SK-N-SH (cell line): Measurements from ENCODE around the gene BABAM2. TPM values are rescaled to one million over a fixed set of nuclear protein-coding genes. Genes with fewer than 3 reads are reported as not detected.

Experiments used
- CTCF ChIA-PET: fragments of 300-600, 350-600 bp; formaldehyde crosslinking; extraction: SDS; loops from one replicate; lab custom pipeline; 2021; lab: Yijun Ruan, JAX
- POLR2A ChIA-PET: fragments of 350-600 bp; sonication (Branson Sonifier 250); formaldehyde crosslinking; extraction: SDS; loops from one replicate; lab custom pipeline; 2020; ENCODE audit warnings: antibody characterized with exemption, inconsistent platforms; lab: Yijun Ruan, JAX
- DNase-seq: peaks from one replicate; pipeline ENCODE4 v3.0.0; 2012
- H2AFZ ChIP-seq: fragments of 200-600 bp; sonication (generic); 2 replicates; pipeline ENCODE4 v1.8.1; 2016; ENCODE audit warnings: antibody characterized with exemption, mild to moderate bottlenecking, low read depth
- H3F3A ChIP-seq: fragments of 200-600 bp; sonication (generic); replicated peaks from 2 replicates; pipeline ENCODE3; 2016; ENCODE audit warnings: antibody characterized with exemption, mild to moderate bottlenecking; ENCODE audit not compliant: insufficient read depth
- H3K27ac ChIP-seq, 2 experiments: fragments of 200-500 bp in 1 of 2; fragments of 200-600 bp in 1 of 2; sonication (Bioruptor generic) in 1 of 2; sonication (generic), shearing (Covaris generic) in 1 of 2; 2 replicates each; pipeline versions ENCODE4 v1.5.1 to v1.6.1; 2014 to 2016; ENCODE audit warnings: low read depth in 2 of 2, inconsistent platforms in 1 of 2, low read length in 1 of 2, mild to moderate bottlenecking in 1 of 2, mixed read lengths in 1 of 2
- H3K27me3 ChIP-seq: fragments of 200-600 bp; sonication (generic), shearing (Covaris generic); 2 replicates; pipeline ENCODE4 v1.6.1; 2016; ENCODE audit warnings: mixed run types; ENCODE audit not compliant: insufficient read depth
- H3K36me3 ChIP-seq, 2 experiments: fragments of 200-500 bp in 1 of 2; fragments of 200-600 bp in 1 of 2; sonication (Bioruptor generic) in 1 of 2; sonication (generic) in 1 of 2; replicated peaks in 1 of 2; 2 replicates each; pipeline versions ENCODE3 to v1.5.1; 2014 to 2016; ENCODE audit warnings: low read length in 1 of 2, mild to moderate bottlenecking in 1 of 2; ENCODE audit not compliant: insufficient read depth in 2 of 2, control insufficient read depth in 1 of 2
- H3K4me1 ChIP-seq, 2 experiments: fragments of 200-500 bp in 1 of 2; fragments of 200-600 bp in 1 of 2; sonication (Bioruptor generic) in 1 of 2; sonication (generic), shearing (Covaris generic) in 1 of 2; 2 replicates each; pipeline versions ENCODE4 v1.5.1 to v1.6.1; 2014 to 2016; ENCODE audit warnings: low read depth in 1 of 2, low read length in 1 of 2, mixed run types in 1 of 2; ENCODE audit not compliant: insufficient read depth in 2 of 2, control insufficient read depth in 1 of 2
- H3K4me2 ChIP-seq: fragments of 200-600 bp; sonication (generic), shearing (Covaris generic); 2 replicates; pipeline ENCODE4 v1.6.1; 2017; ENCODE audit warnings: mixed run types
- H3K4me3 ChIP-seq, 2 experiments: fragments of 200-500 bp in 1 of 2; fragments of 200-600 bp in 1 of 2; sonication (Bioruptor generic) in 1 of 2; sonication (generic), shearing (Covaris generic) in 1 of 2; 2 replicates each; pipeline versions ENCODE4 v1.5.1 to v1.8.1; 2014 to 2016; ENCODE audit warnings: low read depth in 2 of 2, inconsistent platforms in 1 of 2, low read length in 1 of 2, mild to moderate bottlenecking in 1 of 2, mixed read lengths in 1 of 2, moderate library complexity in 1 of 2
- H3K79me2 ChIP-seq: fragments of 200-600 bp; sonication (generic); 2 replicates; pipeline ENCODE4 v1.8.1; 2017; ENCODE audit warnings: mild to moderate bottlenecking; ENCODE audit not compliant: insufficient read depth
- H3K9ac ChIP-seq: fragments of 200-600 bp; sonication (generic); 2 replicates; pipeline ENCODE4 v1.6.1; 2017; ENCODE audit warnings: mixed run types
- H3K9me2 ChIP-seq: fragments of 200-600 bp; sonication (generic); 2 replicates; pipeline ENCODE4 v1.6.1; 2017; ENCODE audit warnings: mixed run types
- H3K9me3 ChIP-seq: fragments of 200-600 bp; sonication (generic); 2 replicates; pipeline ENCODE4 v1.6.1; 2017; ENCODE audit warnings: mixed run types, mild to moderate bottlenecking, moderate library complexity
- H4K20me1 ChIP-seq: fragments of 200-600 bp; sonication (generic); 2 replicates; pipeline ENCODE4 v1.6.1; 2017; ENCODE audit warnings: mild to moderate bottlenecking, mixed run types; ENCODE audit not compliant: insufficient read depth
- EP300 ChIP-seq, 2 experiments: IDR thresholded peaks; 2 replicates each; pipeline versions ENCODE4 v1.4.0 to v1.6.1; 2012; ENCODE audit warnings: borderline replicate concordance in 1 of 2, low read depth in 1 of 2, low read length in 1 of 2
- EZH2phosphoT487 ChIP-seq: fragments of 200-600 bp; sonication (generic); IDR thresholded peaks from 2 replicates; pipeline ENCODE4 v1.6.1; 2017; ENCODE audit warnings: low read depth, mixed run types, mild to moderate bottlenecking, antibody characterized with exemption, moderate library complexity, borderline replicate concordance
- FOSL2 ChIP-seq: IDR thresholded peaks from 2 replicates; pipeline ENCODE4 v1.4.0; 2012; ENCODE audit warnings: low read depth, mild to moderate bottlenecking, moderate library complexity, borderline replicate concordance
- FOXM1 ChIP-seq: IDR thresholded peaks from 2 replicates; pipeline ENCODE4 v1.4.0; 2012; ENCODE audit warnings: low read depth, mild to moderate bottlenecking
- GABPA ChIP-seq: IDR thresholded peaks from 2 replicates; pipeline ENCODE4 v1.4.0; 2012; ENCODE audit warnings: low read depth, mild to moderate bottlenecking
- GATA2 ChIP-seq: sonication (generic); formaldehyde crosslinking; IDR thresholded peaks from 2 replicates; pipeline ENCODE4 v1.5.0; 2020; ENCODE audit warnings: mild to moderate bottlenecking, missing genetic modification reagents
- JUND ChIP-seq: IDR thresholded peaks from 2 replicates; pipeline ENCODE4 v1.4.0; 2012
- MXI1 ChIP-seq: IDR thresholded peaks from 2 replicates; pipeline ENCODE4 v1.6.1; 2012; ENCODE audit warnings: mild to moderate bottlenecking, low read depth, low read length, improper control_type of control experiment
- NFIC ChIP-seq: IDR thresholded peaks from 2 replicates; pipeline ENCODE4 v1.4.0; 2012; ENCODE audit warnings: borderline replicate concordance
- POLR2AphosphoS5 ChIP-seq: IDR thresholded peaks from 2 replicates; pipeline ENCODE4 v1.6.1; 2012; ENCODE audit warnings: low read depth, low read length
- RAD21 ChIP-seq: IDR thresholded peaks from 2 replicates; pipeline ENCODE4 v1.6.1; 2012; ENCODE audit warnings: mild to moderate bottlenecking, low read length
- RCOR1 ChIP-seq: fragments of 150-350 bp; IDR thresholded peaks from 2 replicates; pipeline ENCODE4 v1.6.1; 2017; ENCODE audit warnings: antibody characterized with exemption, low read length
- RXRA ChIP-seq: IDR thresholded peaks from 2 replicates; pipeline ENCODE4 v1.4.0; 2012; ENCODE audit warnings: low read depth, mild to moderate bottlenecking, borderline replicate concordance
- SIN3A ChIP-seq: IDR thresholded peaks from 2 replicates; pipeline ENCODE4 v1.6.1; 2012; ENCODE audit warnings: low read depth, mild to moderate bottlenecking, low read length, moderate library complexity, borderline replicate concordance
- TAF1 ChIP-seq: IDR thresholded peaks from 2 replicates; pipeline ENCODE4 v1.6.1; 2012; ENCODE audit warnings: low read depth, mild to moderate bottlenecking, low read length, moderate library complexity, borderline replicate concordance
- TCF12 ChIP-seq: IDR thresholded peaks from 2 replicates; pipeline ENCODE4 v1.4.0; 2012
- YY1 ChIP-seq: IDR thresholded peaks from 2 replicates; pipeline ENCODE4 v1.4.0; 2012; ENCODE audit warnings: low read depth, mild to moderate bottlenecking
- WGBS: methylation state at CpG from one replicate; pipeline ENCODE4 v1.1.6; 2017; ENCODE audit warnings: low lambda C conversion rate; 5-methylcytosine and 5-hydroxymethylcytosine counted together
- polyA plus RNA-seq, 3 experiments: library from polyadenylated mRNA; depleted of rRNA; stranded (reverse); fragments of >200 nt; gene quantifications; 2 replicates each; pipeline ENCODE4 v1.2.3, GENCODE V29; 2012
- TF ChIP-seq, protein P1 (sequence below): IDR thresholded peaks from 2 replicates; pipeline ENCODE4 v1.4.0; 2012; ENCODE audit warnings: low read depth, borderline replicate concordance
- TF ChIP-seq, protein P2 (sequence below): IDR thresholded peaks from 2 replicates; pipeline ENCODE4; 2012
- TF ChIP-seq, protein P3 (sequence below): fragments of 200-600 bp; sonication (generic); IDR thresholded peaks from 2 replicates; pipeline ENCODE4 v1.6.1; 2017; ENCODE audit warnings: antibody characterized with exemption, mild to moderate bottlenecking, moderate library complexity
- TF ChIP-seq, protein P4 (sequence below): fragments of 150-350 bp; IDR thresholded peaks from 2 replicates; pipeline ENCODE4 v1.6.1; 2017; ENCODE audit warnings: antibody characterized with exemption, low read length, low read depth, borderline replicate concordance

BABAM2 gene
- polyA plus RNA-seq, 1 of the 3 experiments (the other 2 are of a cell fraction) = 34.0 TPM

DNA sequence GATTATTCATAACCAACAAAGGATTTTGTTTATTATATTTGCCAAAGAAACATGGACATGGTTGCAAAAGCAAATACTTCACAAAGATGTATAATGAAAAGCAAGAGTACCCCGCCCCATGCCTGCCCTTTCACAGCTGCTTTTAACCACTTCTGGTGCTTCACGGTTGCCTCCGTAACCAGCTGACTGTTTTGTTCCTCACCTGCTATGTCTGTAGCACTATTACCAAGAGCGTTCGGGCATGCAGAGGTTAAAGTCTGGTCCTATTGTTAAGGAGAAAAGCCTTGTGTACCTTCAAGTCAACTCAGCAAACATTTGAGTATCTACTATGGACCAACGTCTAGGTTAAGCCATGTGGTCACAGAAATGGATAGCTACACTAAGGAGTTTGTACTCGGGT lies 386.9 kb downstream of the BABAM2 start:
- 94% methylated on average over 7 of the region's 7 CpGs for WGBS
- Histone ChIP-seq H4K20me1 (no peaks in the 10 kb centered on the region), H2AFZ (no peak overlapping the region), H3K27ac (peak overlapping the region in 1 of 2 experiments; percentile 96; a peak in 2 of 4 replicates), H3K4me3 (no peak overlapping the region), H3K9me2 (no peaks in the 10 kb centered on the region), H3K27me3 (no peaks in the 10 kb centered on the region), H3K79me2 (no peaks in the 10 kb centered on the region), H3K36me3 (no peaks in the 10 kb centered on the region), H3K9ac (peak overlapping the region; percentile 60; the same call in 1 of the 2 replicates), H3F3A (peaks cover 29% of the 10 kb centered on the region), H3K4me1 (peaks cover 11 to 28% of the 10 kb centered on the region in 2 experiments; a peak in 3 of 4 replicates), H3K4me2 (no peak overlapping the region), H3K9me3 (no peaks in the 10 kb centered on the region)
- POLR2A ChIA-PET = no interaction called here
- DNase-seq = no peak
- TF ChIP-seq FOXM1 (no peak), MXI1 (no peak), GABPA (no peak), RAD21 (no peak), GATA2 (CRISPR knock-in tag) (no peak), SIN3A (no peak), RCOR1 (no peak), FOSL2 (no peak), JUND (no peak), EP300 (IDR thresholded peaks at IDR 0.05; ENCODE audit: borderline replicate concordance in 1 of 2, low read depth in 1 of 2, low read length in 1 of 2) (no peak), TCF12 (no peak), POLR2AphosphoS5 (no peak), RXRA (no peak), TAF1 (no peak)
- TF ChIP-seq, protein P1, sequence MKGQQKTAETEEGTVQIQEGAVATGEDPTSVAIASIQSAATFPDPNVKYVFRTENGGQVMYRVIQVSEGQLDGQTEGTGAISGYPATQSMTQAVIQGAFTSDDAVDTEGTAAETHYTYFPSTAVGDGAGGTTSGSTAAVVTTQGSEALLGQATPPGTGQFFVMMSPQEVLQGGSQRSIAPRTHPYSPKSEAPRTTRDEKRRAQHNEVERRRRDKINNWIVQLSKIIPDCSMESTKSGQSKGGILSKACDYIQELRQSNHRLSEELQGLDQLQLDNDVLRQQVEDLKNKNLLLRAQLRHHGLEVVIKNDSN = no peak
- CTCF ChIA-PET = interaction anchor here (1.7 kb wide), 1 partner anchor 24 kb away, joined by 4 read pairs; no protein-coding TSS in a partner anchor

DNA sequence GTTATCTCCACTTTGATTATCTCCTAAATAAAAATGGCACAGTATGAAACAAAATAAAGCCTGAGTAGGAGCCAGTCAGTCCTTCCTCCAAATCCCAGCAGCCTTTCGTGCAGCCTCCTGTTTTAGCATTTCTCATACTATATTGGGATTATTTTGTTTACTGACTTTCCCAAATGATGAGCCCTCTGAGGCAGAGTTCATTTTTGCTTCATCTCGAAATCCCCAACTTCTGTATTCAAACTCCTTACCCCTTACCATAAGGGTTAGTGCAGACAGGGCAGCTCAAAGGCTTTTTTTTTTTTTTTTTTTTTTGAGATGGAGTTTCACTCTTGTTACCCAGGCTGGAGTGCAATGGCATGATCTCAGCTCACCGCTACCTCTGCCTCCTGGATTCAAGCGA lies 388.8 kb downstream of the BABAM2 start:
- H3F3A ChIP-seq = peaks cover 29% of the 10 kb centered on the region
- H3K79me2 ChIP-seq = no peaks in the 10 kb centered on the region
- peaks cover 7 to 27% of the 10 kb centered on the region in 2 experiments; a peak in 3 of 4 replicates for H3K4me1 ChIP-seq
- no peaks in the 10 kb centered on the region for H3K9me3 ChIP-seq
- no peak overlapping the region for H2AFZ ChIP-seq
- whole genome bisulfite sequencing = 96% methylated on average over 4 of the region's 4 CpGs
- no peaks in the 10 kb centered on the region for H3K9me2 ChIP-seq
- POLR2A ChIA-PET = no interaction called here
- no peaks in the 10 kb centered on the region for H3K36me3 ChIP-seq
- H3K9ac ChIP-seq = no peak overlapping the region
- CTCF ChIA-PET = no interaction called here
- no peak overlapping the region for H3K27ac ChIP-seq
- no peak overlapping the region for H3K4me2 ChIP-seq
- H3K4me3 ChIP-seq = no peak overlapping the region
- H4K20me1 ChIP-seq = no peaks in the 10 kb centered on the region
- H3K27me3 ChIP-seq = no peaks in the 10 kb centered on the region
- DNase-seq = no peak
- TF ChIP-seq RAD21 (no peak), EZH2phosphoT487 (no peak), TCF12 (no peak), FOXM1 (no peak), TAF1 (no peak), JUND (no peak), NFIC (no peak), GATA2 (CRISPR knock-in tag) (no peak), YY1 (no peak), FOSL2 (no peak)
- TF ChIP-seq, protein P2, sequence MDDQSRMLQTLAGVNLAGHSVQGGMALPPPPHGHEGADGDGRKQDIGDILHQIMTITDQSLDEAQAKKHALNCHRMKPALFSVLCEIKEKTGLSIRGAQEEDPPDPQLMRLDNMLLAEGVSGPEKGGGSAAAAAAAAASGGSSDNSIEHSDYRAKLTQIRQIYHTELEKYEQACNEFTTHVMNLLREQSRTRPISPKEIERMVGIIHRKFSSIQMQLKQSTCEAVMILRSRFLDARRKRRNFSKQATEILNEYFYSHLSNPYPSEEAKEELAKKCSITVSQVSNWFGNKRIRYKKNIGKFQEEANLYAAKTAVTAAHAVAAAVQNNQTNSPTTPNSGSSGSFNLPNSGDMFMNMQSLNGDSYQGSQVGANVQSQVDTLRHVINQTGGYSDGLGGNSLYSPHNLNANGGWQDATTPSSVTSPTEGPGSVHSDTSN = no peak
- TF ChIP-seq, protein P3, sequence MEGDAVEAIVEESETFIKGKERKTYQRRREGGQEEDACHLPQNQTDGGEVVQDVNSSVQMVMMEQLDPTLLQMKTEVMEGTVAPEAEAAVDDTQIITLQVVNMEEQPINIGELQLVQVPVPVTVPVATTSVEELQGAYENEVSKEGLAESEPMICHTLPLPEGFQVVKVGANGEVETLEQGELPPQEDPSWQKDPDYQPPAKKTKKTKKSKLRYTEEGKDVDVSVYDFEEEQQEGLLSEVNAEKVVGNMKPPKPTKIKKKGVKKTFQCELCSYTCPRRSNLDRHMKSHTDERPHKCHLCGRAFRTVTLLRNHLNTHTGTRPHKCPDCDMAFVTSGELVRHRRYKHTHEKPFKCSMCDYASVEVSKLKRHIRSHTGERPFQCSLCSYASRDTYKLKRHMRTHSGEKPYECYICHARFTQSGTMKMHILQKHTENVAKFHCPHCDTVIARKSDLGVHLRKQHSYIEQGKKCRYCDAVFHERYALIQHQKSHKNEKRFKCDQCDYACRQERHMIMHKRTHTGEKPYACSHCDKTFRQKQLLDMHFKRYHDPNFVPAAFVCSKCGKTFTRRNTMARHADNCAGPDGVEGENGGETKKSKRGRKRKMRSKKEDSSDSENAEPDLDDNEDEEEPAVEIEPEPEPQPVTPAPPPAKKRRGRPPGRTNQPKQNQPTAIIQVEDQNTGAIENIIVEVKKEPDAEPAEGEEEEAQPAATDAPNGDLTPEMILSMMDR = no peak
- TF ChIP-seq, protein P4, sequence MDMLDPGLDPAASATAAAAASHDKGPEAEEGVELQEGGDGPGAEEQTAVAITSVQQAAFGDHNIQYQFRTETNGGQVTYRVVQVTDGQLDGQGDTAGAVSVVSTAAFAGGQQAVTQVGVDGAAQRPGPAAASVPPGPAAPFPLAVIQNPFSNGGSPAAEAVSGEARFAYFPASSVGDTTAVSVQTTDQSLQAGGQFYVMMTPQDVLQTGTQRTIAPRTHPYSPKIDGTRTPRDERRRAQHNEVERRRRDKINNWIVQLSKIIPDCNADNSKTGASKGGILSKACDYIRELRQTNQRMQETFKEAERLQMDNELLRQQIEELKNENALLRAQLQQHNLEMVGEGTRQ = no peak
